Measurements from ENCODE around the gene SDK1. TPM values are rescaled to one million over a fixed set of nuclear protein-coding genes. Genes with fewer than 3 reads are reported as not detected.

SDK1 gene
- total RNA-seq, 4 donors from 2014 or later, result under 0.01 to 16.2 (median 7.2) TPM

- Histone ChIP-seq H3K36me3 (no peaks in the 10 kb centered on the region), H3K9me3 (no peaks in the 10 kb centered on the region), H3K27ac (no peak overlapping the region), H3K4me1 (no peaks in the 10 kb centered on the region), H3K4me3 (no peak overlapping the region), H3K27me3 (no peaks in the 10 kb centered on the region)
- TF ChIP-seq POLR2A (IDR thresholded peaks at IDR 0.05), result no peak
- TF ChIP-seq CTCF (IDR thresholded peaks at IDR 0.05), result no peak
- intact Hi-C loops (cut with DNase I; ENCODE audit: low total_unique reads), result no loop called here
- no peak for DNase-seq
These were observed 315.3 kb downstream of the SDK1 start for GRCh38 chr7:3616306-3616705.

GRCh38 chr7:3630081-3630480, 329.0 kb downstream of the SDK1 start:
- H3K4me1 ChIP-seq, result no peaks in the 10 kb centered on the region

GRCh38 chr7:3634396-3634795, 333.3 kb downstream of the SDK1 start:
- intact Hi-C loops (cut with DNase I; ENCODE audit: low total_unique reads), result no loop called here
- no peak overlapping the region for H3K27ac ChIP-seq
- TF ChIP-seq CTCF (IDR thresholded peaks at IDR 0.05), result no peak
- TF ChIP-seq POLR2A (IDR thresholded peaks at IDR 0.05), result no peak

More at GRCh38 chr7:3630081-3630480, 329.0 kb downstream of the SDK1 start:
- Histone ChIP-seq H3K9me3 (no peaks in the 10 kb centered on the region), H3K4me3 (no peak overlapping the region), H3K27ac (no peak overlapping the region), H3K36me3 (no peaks in the 10 kb centered on the region), H3K27me3 (no peaks in the 10 kb centered on the region)
- TF ChIP-seq CTCF (IDR thresholded peaks at IDR 0.05), result no peak
- TF ChIP-seq POLR2A (IDR thresholded peaks at IDR 0.05), result no peak
- intact Hi-C loops (cut with DNase I; ENCODE audit: low total_unique reads), result no loop called here
- DNase-seq, result no peak

GRCh38 chr7:3636131-3636860, 335.2 kb downstream of the SDK1 start:
- intact Hi-C loops (cut with DNase I; ENCODE audit: low total_unique reads), result no loop called here
- Histone ChIP-seq H3K27me3 (no peaks in the 10 kb centered on the region), H3K4me1 (no peaks in the 10 kb centered on the region), H3K36me3 (no peaks in the 10 kb centered on the region), H3K27ac (no peak overlapping the region), H3K4me3 (no peak overlapping the region), H3K9me3 (no peaks in the 10 kb centered on the region)
- no peak for TF ChIP-seq CTCF (IDR thresholded peaks at IDR 0.05)
- no peak for TF ChIP-seq POLR2A (IDR thresholded peaks at IDR 0.05)
- no peak for DNase-seq

More at GRCh38 chr7:3634396-3634795, 333.3 kb downstream of the SDK1 start:
- Histone ChIP-seq H3K4me3 (no peak overlapping the region), H3K36me3 (no peaks in the 10 kb centered on the region), H3K27me3 (no peaks in the 10 kb centered on the region), H3K4me1 (no peaks in the 10 kb centered on the region), H3K9me3 (no peaks in the 10 kb centered on the region)
- no peak for DNase-seq

GRCh38 chr7:3639253-3639652, 338.2 kb downstream of the SDK1 start:
- no peak overlapping the region for H3K4me3 ChIP-seq
- no peaks in the 10 kb centered on the region for H3K9me3 ChIP-seq
- H3K4me1 ChIP-seq, result no peaks in the 10 kb centered on the region
- no peaks in the 10 kb centered on the region for H3K36me3 ChIP-seq
- no peaks in the 10 kb centered on the region for H3K27me3 ChIP-seq
- no peak for DNase-seq
- intact Hi-C loops (cut with DNase I; ENCODE audit: low total_unique reads), result no loop called here
- H3K27ac ChIP-seq, result no peak overlapping the region
- TF ChIP-seq CTCF (IDR thresholded peaks at IDR 0.05) (no peak), POLR2A (IDR thresholded peaks at IDR 0.05) (no peak)

All from uterus (tissue), 4 donors.